Trophoblast cell (in vitro differentiated cells and primary cell): ENCODE data around the gene OLIG1.

Experiments
- DNase-seq, 2 donors: peaks; one replicate each; pipeline ENCODE4 v3.0.0-alpha.2; 2016
- H2AFZ ChIP-seq: 2 replicates; pipeline ENCODE4 v1.6.1; 2013; ENCODE audit warnings: low read length, moderate library complexity, mild to moderate bottlenecking; ENCODE audit not compliant: insufficient read depth, poor library complexity
- H2AK5ac ChIP-seq: 2 replicates; pipeline ENCODE4 v1.6.1; 2013; ENCODE audit warnings: mild to moderate bottlenecking, low read length
- H2BK120ac ChIP-seq: 2 replicates; pipeline ENCODE4 v1.6.1; 2013; ENCODE audit warnings: low read length, mild to moderate bottlenecking, moderate library complexity; ENCODE audit not compliant: insufficient read depth, poor library complexity
- H2BK12ac ChIP-seq: 2 replicates; pipeline ENCODE4 v1.6.1; 2013; ENCODE audit warnings: mild to moderate bottlenecking, low read length, moderate library complexity
- H2BK5ac ChIP-seq: 2 replicates; pipeline ENCODE4 v1.6.1; 2013; ENCODE audit warnings: low read length, low read depth, moderate library complexity, mild to moderate bottlenecking; ENCODE audit not compliant: poor library complexity
- H3K14ac ChIP-seq: 2 replicates; pipeline ENCODE4 v1.6.1; 2013; ENCODE audit warnings: mild to moderate bottlenecking, low read length
- H3K18ac ChIP-seq: 2 replicates; pipeline ENCODE4 v1.6.1; 2013; ENCODE audit warnings: mild to moderate bottlenecking, low read length
- H3K23ac ChIP-seq: 2 replicates; pipeline ENCODE4 v1.6.1; 2013; ENCODE audit warnings: low read length
- H3K27ac ChIP-seq: 2 replicates; pipeline ENCODE4 v1.5.1; 2013; ENCODE audit warnings: low read depth, mild to moderate bottlenecking, inconsistent platforms, low read length, moderate library complexity
- H3K27me3 ChIP-seq: 2 replicates; pipeline ENCODE4 v1.6.1; 2013; ENCODE audit warnings: inconsistent platforms, mild to moderate bottlenecking, low read length, moderate library complexity; ENCODE audit not compliant: insufficient read depth
- H3K36me3 ChIP-seq, 2 experiments: 1 replicate in 1 of 2; 2 replicates in 1 of 2; pipeline ENCODE4 v1.6.1; 2013; ENCODE audit warnings: low read length in 2 of 2, mild to moderate bottlenecking in 2 of 2, moderate library complexity in 1 of 2; ENCODE audit not compliant: insufficient read depth in 2 of 2, control insufficient read depth in 1 of 2
- H3K4ac ChIP-seq: 2 replicates; pipeline ENCODE4 v1.6.1; 2013; ENCODE audit warnings: low read depth, mild to moderate bottlenecking, low read length, moderate library complexity
- H3K4me1 ChIP-seq, 2 experiments: 1 replicate in 1 of 2; 2 replicates in 1 of 2; pipeline ENCODE4 v1.6.1; 2013; ENCODE audit warnings: low read length in 2 of 2, mild to moderate bottlenecking in 2 of 2, moderate library complexity in 1 of 2; ENCODE audit not compliant: insufficient read depth in 2 of 2, control insufficient read depth in 1 of 2
- H3K4me2 ChIP-seq: 2 replicates; pipeline ENCODE4 v1.6.1; 2013; ENCODE audit warnings: inconsistent platforms, mild to moderate bottlenecking, low read length, moderate library complexity
- H3K4me3 ChIP-seq: 2 replicates; pipeline ENCODE4 v1.5.1; 2013; ENCODE audit warnings: mild to moderate bottlenecking, low read depth, low read length, inconsistent platforms
- H3K79me1 ChIP-seq: one replicate; pipeline ENCODE4 v1.6.1; 2013; ENCODE audit warnings: low read length
- H3K79me2 ChIP-seq: 2 replicates; pipeline ENCODE4 v1.6.1; 2013; ENCODE audit warnings: low read length, mild to moderate bottlenecking; ENCODE audit not compliant: control insufficient read depth, insufficient read depth, poor library complexity
- H3K9ac ChIP-seq: 2 replicates; pipeline ENCODE4 v1.6.1; 2013; ENCODE audit warnings: mild to moderate bottlenecking, low read length
- H3K9me3 ChIP-seq: 2 replicates; pipeline ENCODE4 v1.6.1; 2013; ENCODE audit warnings: low read depth, mild to moderate bottlenecking, control low read depth, inconsistent platforms, low read length; ENCODE audit not compliant: insufficient read depth
- H4K12ac ChIP-seq: 2 replicates; pipeline ENCODE4 v1.6.1; 2013; ENCODE audit warnings: low read depth, mild to moderate bottlenecking, low read length, moderate library complexity
- H4K8ac ChIP-seq: 2 replicates; pipeline ENCODE4 v1.6.1; 2013; ENCODE audit warnings: low read depth, mild to moderate bottlenecking, low read length, moderate library complexity
- H4K91ac ChIP-seq: one replicate; pipeline ENCODE4 v1.6.1; 2013; ENCODE audit warnings: low read depth, mild to moderate bottlenecking, low read length, moderate library complexity
- WGBS: extraction: QIAGEN DNeasy Blood & Tissue Kit; methylation state at CpG from one replicate; pipeline ENCODE4 v1.1.7; 2013; ENCODE audit warnings: missing lambda C conversion rate; ENCODE audit not compliant: insufficient read length, insufficient coverage; ENCODE audit errors: extremely low coverage; 5-methylcytosine and 5-hydroxymethylcytosine counted together

The OLIG1 gene

DNA sequence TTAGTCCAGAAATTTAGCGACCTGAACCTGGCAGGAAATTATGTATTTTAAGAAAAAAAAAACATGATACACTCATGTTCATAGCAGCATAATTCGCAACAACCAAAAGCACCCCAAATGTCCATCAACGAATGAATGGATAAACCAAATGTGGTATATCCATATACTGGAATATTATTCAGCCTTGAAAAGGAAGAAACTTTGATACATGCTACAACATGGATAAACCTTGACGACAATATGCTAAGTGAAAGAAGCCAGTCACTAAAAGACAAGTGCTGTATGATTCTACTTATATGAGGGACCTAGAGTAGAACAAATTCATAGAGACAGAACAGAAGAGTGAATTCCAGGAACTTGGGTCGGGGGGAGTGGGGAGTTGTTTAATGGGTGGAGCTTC, 698 bp upstream of the OLIG1 start:
- no peak overlapping the region for H3K14ac ChIP-seq
- no peak overlapping the region for H2AFZ ChIP-seq
- H2BK5ac ChIP-seq, result no peak overlapping the region
- H3K27me3 ChIP-seq, result peaks cover 59% of the 10 kb centered on the region
- H3K36me3 ChIP-seq, result no peaks in the 10 kb centered on the region
- peaks cover 11 to 16% of the 10 kb centered on the region in 2 experiments for H3K4me1 ChIP-seq
- no peak overlapping the region for H4K12ac ChIP-seq
- H3K23ac ChIP-seq, result no peak overlapping the region
- no peak overlapping the region for H3K27ac ChIP-seq
- no peak overlapping the region for H2BK12ac ChIP-seq
- H3K9me3 ChIP-seq, result no peaks in the 10 kb centered on the region
- no peak overlapping the region for H3K9ac ChIP-seq
- no peaks in the 10 kb centered on the region for H3K79me1 ChIP-seq
- no peak overlapping the region for H3K4me3 ChIP-seq
- no peak overlapping the region for H2BK120ac ChIP-seq
- H4K91ac ChIP-seq, result no peak overlapping the region
- no peaks in the 10 kb centered on the region for H3K79me2 ChIP-seq
- no CpG with 5 or more reads among the region's 5 CpGs for WGBS
- H4K8ac ChIP-seq, result no peak overlapping the region
- no peak overlapping the region for H3K4me2 ChIP-seq
- H2AK5ac ChIP-seq, result no peak overlapping the region
- H3K4ac ChIP-seq, result no peak overlapping the region
- no peak for DNase-seq
- H3K18ac ChIP-seq, result no peak overlapping the region

DNA sequence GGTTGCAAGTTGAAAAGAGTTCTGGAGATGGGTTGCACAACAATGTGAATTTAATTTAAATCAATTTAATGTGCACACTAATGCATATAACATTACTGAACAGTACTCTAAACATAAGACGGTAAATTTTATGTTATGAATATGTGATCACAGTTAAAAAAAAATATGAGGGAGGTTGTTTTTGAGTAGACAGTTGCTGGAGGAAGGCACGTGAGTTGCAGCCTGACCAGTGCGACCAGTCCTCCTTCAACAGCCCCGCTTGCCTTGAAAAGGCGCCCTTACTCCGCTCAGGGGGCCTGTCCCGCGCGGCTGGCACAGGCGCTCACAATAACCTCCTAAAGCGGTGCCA, 322 bp upstream of the OLIG1 start:
- Histone ChIP-seq H3K27ac (no peak overlapping the region), H3K4me3 (no peak overlapping the region), H2BK5ac (no peak overlapping the region), H3K4me2 (peak overlapping the region; percentile 86), H2AK5ac (no peak overlapping the region), H4K91ac (no peak overlapping the region), H4K8ac (no peak overlapping the region), H3K36me3 (no peaks in the 10 kb centered on the region), H2AFZ (no peak overlapping the region), H2BK12ac (no peak overlapping the region), H3K23ac (no peak overlapping the region), H3K4ac (no peak overlapping the region), H3K9ac (no peak overlapping the region), H3K14ac (no peak overlapping the region), H4K12ac (no peak overlapping the region), H3K9me3 (no peaks in the 10 kb centered on the region), H3K18ac (no peak overlapping the region), H3K4me1 (peaks cover 11 to 16% of the 10 kb centered on the region in 2 experiments), H3K27me3 (peaks cover 59% of the 10 kb centered on the region), H2BK120ac (no peak overlapping the region), H3K79me1 (no peaks in the 10 kb centered on the region), H3K79me2 (no peaks in the 10 kb centered on the region)
- no CpG with 5 or more reads among the region's 11 CpGs for WGBS
- DNase-seq, result no peak

DNA sequence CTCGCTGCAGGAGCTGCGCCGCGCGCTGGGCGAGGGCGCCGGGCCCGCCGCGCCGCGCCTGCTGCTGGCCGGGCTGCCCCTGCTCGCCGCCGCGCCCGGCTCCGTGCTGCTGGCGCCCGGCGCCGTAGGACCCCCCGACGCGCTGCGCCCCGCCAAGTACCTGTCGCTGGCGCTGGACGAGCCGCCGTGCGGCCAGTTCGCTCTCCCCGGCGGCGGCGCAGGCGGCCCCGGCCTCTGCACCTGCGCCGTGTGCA, 730 bp downstream of the OLIG1 start:
- Histone ChIP-seq H4K91ac (no peak overlapping the region), H3K4me1 (peaks cover 15 to 20% of the 10 kb centered on the region in 2 experiments), H2AFZ (peak overlapping the region; percentile 45), H3K36me3 (no peaks in the 10 kb centered on the region), H3K79me1 (no peaks in the 10 kb centered on the region), H3K27ac (no peak overlapping the region), H4K12ac (no peak overlapping the region), H3K23ac (no peak overlapping the region), H3K4me3 (peak overlapping the region; percentile 64), H3K27me3 (peaks cover 59% of the 10 kb centered on the region), H3K4ac (no peak overlapping the region), H2BK120ac (no peak overlapping the region), H3K4me2 (peak overlapping the region; percentile 86), H3K79me2 (no peaks in the 10 kb centered on the region), H3K14ac (no peak overlapping the region), H2BK12ac (no peak overlapping the region), H2BK5ac (no peak overlapping the region), H3K9ac (no peak overlapping the region), H3K18ac (no peak overlapping the region), H2AK5ac (no peak overlapping the region), H4K8ac (no peak overlapping the region), H3K9me3 (no peaks in the 10 kb centered on the region)
- no CpG with 5 or more reads among the region's 44 CpGs for WGBS
- peak in 1 of 2 donors; percentile 25 for DNase-seq

DNA sequence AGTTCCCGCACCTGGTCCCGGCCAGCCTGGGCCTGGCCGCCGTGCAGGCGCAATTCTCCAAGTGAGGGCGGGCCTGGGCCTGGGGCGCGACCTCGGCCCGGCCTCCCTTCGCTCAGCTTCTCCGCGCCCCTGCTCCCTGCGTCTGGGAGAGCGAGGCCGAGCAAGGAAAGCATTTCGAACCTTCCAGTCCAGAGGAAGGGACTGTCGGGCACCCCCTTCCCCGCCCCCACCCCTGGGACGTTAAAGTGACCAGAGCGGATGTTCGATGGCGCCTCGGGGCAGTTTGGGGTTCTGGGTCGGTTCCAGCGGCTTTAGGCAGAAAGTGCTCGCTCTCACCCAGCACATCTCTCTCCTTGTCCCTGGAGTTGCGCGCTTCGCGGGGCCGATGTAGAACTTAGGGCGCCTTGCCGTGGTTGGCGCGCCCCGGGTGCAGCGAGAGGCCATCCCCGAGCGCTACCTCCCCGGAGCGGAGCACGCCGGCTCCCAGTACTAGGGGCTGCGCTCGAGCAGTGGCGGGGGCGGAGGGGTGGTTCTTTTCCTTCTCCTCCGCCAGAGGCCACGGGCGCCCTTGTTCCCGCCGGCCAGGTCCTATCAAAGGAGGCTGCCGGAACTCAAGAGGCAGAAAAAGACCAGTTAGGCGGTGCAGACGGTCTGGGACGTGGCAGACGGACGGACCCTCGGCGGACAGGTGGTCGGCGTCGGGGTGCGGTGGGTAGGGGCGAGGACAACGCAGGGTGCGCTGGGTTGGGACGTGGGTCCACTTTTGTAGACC, 1.2 kb downstream of the OLIG1 start:
- peak in 1 of 2 donors; percentile 12 for DNase-seq
- no CpG with 5 or more reads among the region's 69 CpGs for WGBS
- Histone ChIP-seq H2AK5ac (no peak overlapping the region), H2BK5ac (no peak overlapping the region), H3K27me3 (peaks cover 59% of the 10 kb centered on the region), H3K18ac (no peak overlapping the region), H3K4me3 (no peak overlapping the region), H3K79me1 (no peaks in the 10 kb centered on the region), H3K23ac (no peak overlapping the region), H4K91ac (no peak overlapping the region), H3K9ac (no peak overlapping the region), H2BK120ac (no peak overlapping the region), H3K27ac (no peak overlapping the region), H4K8ac (no peak overlapping the region), H2BK12ac (no peak overlapping the region), H3K79me2 (no peaks in the 10 kb centered on the region), H2AFZ (no peak overlapping the region), H3K4me1 (peaks cover 16 to 22% of the 10 kb centered on the region in 2 experiments), H4K12ac (no peak overlapping the region), H3K9me3 (no peaks in the 10 kb centered on the region), H3K14ac (no peak overlapping the region), H3K36me3 (no peaks in the 10 kb centered on the region), H3K4ac (no peak overlapping the region), H3K4me2 (peak overlapping the region; percentile 86)
